ENCODE results near the gene RENBP.

RENBP gene

DNA sequence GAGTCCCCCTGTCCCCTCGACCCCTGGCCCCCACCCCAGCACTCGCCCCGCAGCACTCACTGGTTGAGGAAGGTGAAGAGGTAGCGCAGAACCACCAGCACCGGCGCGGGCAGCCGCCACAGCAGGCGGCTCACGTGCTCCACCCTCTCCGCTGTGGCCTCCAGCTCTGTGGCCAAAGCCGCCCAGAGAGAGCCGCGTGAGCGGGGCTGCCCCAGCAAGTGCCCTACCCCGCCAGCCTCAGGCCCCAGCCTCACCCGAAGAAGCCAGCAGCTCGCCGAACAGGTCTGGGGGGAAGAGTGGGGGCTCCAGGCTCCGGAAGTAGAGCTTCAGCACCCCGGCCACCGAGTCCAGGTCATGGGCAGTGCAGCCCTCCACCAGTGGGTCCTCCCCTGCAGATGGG is 34.0 kb downstream of the RENBP start:
- no peak for TF ChIP-seq ZBTB7A (IDR thresholded peaks at IDR 0.05; ENCODE audit: low read depth)
- TF ChIP-seq, protein P1, sequence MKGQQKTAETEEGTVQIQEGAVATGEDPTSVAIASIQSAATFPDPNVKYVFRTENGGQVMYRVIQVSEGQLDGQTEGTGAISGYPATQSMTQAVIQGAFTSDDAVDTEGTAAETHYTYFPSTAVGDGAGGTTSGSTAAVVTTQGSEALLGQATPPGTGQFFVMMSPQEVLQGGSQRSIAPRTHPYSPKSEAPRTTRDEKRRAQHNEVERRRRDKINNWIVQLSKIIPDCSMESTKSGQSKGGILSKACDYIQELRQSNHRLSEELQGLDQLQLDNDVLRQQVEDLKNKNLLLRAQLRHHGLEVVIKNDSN (IDR thresholded peaks at IDR 0.05) = peak; percentile 22; the same call in 1 of the 2 replicates

DNA sequence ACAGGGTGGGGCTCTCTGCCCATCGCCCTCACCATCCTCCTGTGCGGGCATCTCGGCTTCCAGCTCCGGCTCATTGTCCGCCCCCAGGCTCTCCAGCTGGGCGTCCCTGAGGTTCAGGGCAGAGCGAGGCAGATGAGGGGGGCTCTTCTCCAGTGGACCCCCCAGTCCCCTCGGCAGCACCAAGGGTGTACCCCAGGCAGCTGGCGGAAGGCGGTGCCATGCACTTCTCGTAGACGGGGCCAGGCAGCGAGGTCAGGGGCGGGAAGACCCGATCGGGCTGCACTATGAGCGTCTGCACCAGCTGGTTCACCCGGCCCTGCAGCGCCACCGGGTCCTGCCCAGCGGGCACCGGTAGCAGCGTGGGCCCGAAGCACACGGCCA is 34.5 kb downstream of the RENBP start:
- TF ChIP-seq, protein P2, sequence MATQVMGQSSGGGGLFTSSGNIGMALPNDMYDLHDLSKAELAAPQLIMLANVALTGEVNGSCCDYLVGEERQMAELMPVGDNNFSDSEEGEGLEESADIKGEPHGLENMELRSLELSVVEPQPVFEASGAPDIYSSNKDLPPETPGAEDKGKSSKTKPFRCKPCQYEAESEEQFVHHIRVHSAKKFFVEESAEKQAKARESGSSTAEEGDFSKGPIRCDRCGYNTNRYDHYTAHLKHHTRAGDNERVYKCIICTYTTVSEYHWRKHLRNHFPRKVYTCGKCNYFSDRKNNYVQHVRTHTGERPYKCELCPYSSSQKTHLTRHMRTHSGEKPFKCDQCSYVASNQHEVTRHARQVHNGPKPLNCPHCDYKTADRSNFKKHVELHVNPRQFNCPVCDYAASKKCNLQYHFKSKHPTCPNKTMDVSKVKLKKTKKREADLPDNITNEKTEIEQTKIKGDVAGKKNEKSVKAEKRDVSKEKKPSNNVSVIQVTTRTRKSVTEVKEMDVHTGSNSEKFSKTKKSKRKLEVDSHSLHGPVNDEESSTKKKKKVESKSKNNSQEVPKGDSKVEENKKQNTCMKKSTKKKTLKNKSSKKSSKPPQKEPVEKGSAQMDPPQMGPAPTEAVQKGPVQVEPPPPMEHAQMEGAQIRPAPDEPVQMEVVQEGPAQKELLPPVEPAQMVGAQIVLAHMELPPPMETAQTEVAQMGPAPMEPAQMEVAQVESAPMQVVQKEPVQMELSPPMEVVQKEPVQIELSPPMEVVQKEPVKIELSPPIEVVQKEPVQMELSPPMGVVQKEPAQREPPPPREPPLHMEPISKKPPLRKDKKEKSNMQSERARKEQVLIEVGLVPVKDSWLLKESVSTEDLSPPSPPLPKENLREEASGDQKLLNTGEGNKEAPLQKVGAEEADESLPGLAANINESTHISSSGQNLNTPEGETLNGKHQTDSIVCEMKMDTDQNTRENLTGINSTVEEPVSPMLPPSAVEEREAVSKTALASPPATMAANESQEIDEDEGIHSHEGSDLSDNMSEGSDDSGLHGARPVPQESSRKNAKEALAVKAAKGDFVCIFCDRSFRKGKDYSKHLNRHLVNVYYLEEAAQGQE (IDR thresholded peaks at IDR 0.05; ENCODE audit: low read depth) = no peak
- no peak for TF ChIP-seq NFIC (IDR thresholded peaks at IDR 0.05)
- no peak for TF ChIP-seq FOXM1 (IDR thresholded peaks at IDR 0.05; ENCODE audit: borderline replicate concordance, low read depth)
- TF ChIP-seq YY1 (IDR thresholded peaks at IDR 0.05; ENCODE audit: low read depth) = no peak
- no peak for TF ChIP-seq RAD21 (IDR thresholded peaks at IDR 0.05; ENCODE audit: low read depth)
- no peak for TF ChIP-seq EP300 (IDR thresholded peaks at IDR 0.05; ENCODE audit: borderline replicate concordance)
- no peak for TF ChIP-seq CREB1 (IDR thresholded peaks at IDR 0.05; ENCODE audit: low read depth)
- no peak for TF ChIP-seq TCF12 (IDR thresholded peaks at IDR 0.05; ENCODE audit: low read depth)
- TF ChIP-seq, protein P3, sequence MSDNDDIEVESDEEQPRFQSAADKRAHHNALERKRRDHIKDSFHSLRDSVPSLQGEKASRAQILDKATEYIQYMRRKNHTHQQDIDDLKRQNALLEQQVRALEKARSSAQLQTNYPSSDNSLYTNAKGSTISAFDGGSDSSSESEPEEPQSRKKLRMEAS (IDR thresholded peaks at IDR 0.05) = no peak
- no peak for TF ChIP-seq CEBPB (IDR thresholded peaks at IDR 0.05)

DNA sequence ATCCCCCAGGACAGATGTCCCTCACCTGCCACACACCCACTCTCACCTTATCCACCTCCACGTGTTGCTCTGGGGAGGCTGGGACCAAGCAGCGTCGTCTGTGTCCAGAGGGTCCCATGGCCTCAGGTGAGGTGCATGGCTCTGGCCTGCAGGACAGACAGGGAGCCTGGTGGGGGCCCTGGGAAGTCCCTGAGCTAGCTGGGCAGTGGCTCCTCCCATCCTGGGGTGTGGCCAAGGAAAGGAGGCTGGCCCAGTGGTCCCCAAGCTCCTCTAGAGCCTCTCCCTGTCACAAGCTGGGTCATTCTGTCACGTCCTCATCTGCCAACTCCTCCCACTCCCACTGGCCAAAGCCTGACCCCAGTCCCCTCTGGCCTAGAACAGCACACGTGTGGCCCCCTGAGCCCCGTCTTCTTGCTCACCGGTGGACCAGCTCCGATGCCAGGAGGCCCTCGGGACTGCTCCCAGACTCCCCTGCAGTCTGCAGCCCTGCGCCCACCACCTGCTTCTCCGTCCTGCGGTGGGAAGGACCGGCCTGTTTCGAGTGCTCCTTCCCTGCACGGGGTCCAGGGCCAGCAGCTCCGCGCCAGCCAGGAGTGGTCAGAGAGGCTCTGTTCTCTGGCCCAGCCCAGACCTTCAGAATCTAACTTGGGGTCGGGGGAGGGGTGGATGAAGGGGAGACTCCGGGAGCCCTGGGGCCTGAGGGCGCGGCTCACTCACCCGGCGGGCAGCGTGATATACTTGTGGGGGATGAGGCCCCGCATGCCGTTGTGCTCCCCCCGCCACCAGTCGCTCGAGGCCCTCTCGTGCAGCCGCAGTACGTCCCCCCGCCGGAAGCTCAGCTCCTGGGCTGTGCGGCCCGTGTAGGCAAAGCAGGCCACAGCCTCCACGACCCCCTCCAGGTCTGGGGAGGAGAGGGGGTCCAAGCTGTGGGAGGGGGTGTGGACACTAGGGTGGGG is 35.1 kb downstream of the RENBP start:
- TF ChIP-seq TEAD4 (IDR thresholded peaks at IDR 0.05) (no peak), EP300 (IDR thresholded peaks at IDR 0.05; ENCODE audit: borderline replicate concordance) (no peak), YY1 (IDR thresholded peaks at IDR 0.05; ENCODE audit: low read depth) (no peak), CREB1 (IDR thresholded peaks at IDR 0.05; ENCODE audit: low read depth) (no peak), CEBPB (IDR thresholded peaks at IDR 0.05) (no peak), ZBTB7A (IDR thresholded peaks at IDR 0.05; ENCODE audit: low read depth) (no peak), FOXM1 (IDR thresholded peaks at IDR 0.05; ENCODE audit: borderline replicate concordance, low read depth) (no peak), EGR1 (IDR thresholded peaks at IDR 0.05) (no peak), TCF12 (IDR thresholded peaks at IDR 0.05; ENCODE audit: low read depth) (no peak), NFIC (IDR thresholded peaks at IDR 0.05) (no peak), RAD21 (IDR thresholded peaks at IDR 0.05; ENCODE audit: low read depth) (no peak)
- TF ChIP-seq, protein P1 (IDR thresholded peaks at IDR 0.05) = no peak
- TF ChIP-seq, protein P3 (IDR thresholded peaks at IDR 0.05) = no peak

DNA sequence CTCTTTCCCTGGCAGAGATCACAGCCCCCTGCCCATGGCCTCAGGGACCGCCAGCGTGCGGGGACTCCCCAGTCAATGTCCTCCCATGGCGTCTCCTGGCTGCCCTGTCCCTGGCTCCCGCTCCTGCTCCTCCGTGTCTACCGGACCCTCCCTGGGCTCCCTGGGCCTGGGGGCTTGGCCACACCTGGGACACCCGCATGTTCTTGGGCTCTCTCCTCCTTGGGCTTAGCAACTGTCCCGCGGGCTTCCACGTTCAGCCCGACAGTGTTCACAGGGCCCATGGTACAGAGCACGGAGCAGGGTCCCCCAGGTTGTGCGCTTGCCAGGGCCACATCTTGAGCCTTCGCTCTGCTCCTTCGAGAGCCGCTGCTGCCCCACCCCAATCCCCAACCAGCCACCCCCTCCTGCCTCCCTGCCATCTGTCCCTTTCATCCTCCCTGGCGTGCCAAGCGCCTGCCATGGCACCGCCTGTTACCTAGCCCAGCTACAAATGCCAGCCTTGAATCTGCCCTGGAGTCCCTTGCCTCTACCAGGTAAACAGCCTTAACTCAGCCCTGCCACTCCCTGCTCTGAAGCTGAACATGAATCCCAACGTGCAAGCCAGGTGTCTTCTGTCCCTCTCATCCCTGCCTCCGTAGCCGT is 36.1 kb downstream of the RENBP start:
- TF ChIP-seq, protein P1 (IDR thresholded peaks at IDR 0.05) = no peak
- TF ChIP-seq, protein P2 (IDR thresholded peaks at IDR 0.05; ENCODE audit: low read depth) = no peak
- TF ChIP-seq TCF12 (IDR thresholded peaks at IDR 0.05; ENCODE audit: low read depth) (no peak), EP300 (IDR thresholded peaks at IDR 0.05; ENCODE audit: borderline replicate concordance) (no peak), FOXM1 (IDR thresholded peaks at IDR 0.05; ENCODE audit: borderline replicate concordance, low read depth) (no peak), EGR1 (IDR thresholded peaks at IDR 0.05) (no peak), TEAD4 (IDR thresholded peaks at IDR 0.05) (no peak), RAD21 (IDR thresholded peaks at IDR 0.05; ENCODE audit: low read depth) (no peak), CREB1 (IDR thresholded peaks at IDR 0.05; ENCODE audit: low read depth) (no peak), YY1 (IDR thresholded peaks at IDR 0.05; ENCODE audit: low read depth) (no peak), ZBTB7A (IDR thresholded peaks at IDR 0.05; ENCODE audit: low read depth) (no peak)
- TF ChIP-seq, protein P3 (IDR thresholded peaks at IDR 0.05) = no peak

DNA sequence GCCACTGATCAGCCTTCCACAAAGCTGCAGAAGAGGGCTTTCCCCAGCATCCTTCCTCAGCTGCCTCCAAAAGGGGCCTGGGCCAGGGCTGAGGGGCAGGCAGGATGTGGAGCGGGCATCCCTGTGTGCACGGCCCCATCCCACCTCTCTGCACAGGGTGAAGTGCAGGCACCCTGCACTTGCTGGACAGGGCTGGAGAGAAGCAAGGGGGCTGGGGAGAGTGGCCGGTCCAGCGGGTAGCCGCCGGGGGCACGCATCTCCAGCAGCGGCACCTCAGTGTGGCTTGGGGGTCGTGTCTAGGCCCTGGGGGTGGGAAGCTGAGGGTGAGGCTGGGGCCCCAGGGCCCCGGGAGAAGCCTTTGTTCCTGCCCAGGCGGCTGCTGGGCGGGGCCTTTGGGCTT is 37.0 kb downstream of the RENBP start:
- TF ChIP-seq TEAD4 (IDR thresholded peaks at IDR 0.05) (no peak), NFIC (IDR thresholded peaks at IDR 0.05) (no peak), ZBTB7A (IDR thresholded peaks at IDR 0.05; ENCODE audit: low read depth) (no peak), RAD21 (IDR thresholded peaks at IDR 0.05; ENCODE audit: low read depth) (no peak), EGR1 (IDR thresholded peaks at IDR 0.05) (no peak), YY1 (IDR thresholded peaks at IDR 0.05; ENCODE audit: low read depth) (no peak), TAF1 (IDR thresholded peaks at IDR 0.05; ENCODE audit: low read depth) (no peak), TCF12 (IDR thresholded peaks at IDR 0.05; ENCODE audit: low read depth) (no peak), EP300 (IDR thresholded peaks at IDR 0.05; ENCODE audit: borderline replicate concordance) (no peak), CREB1 (IDR thresholded peaks at IDR 0.05; ENCODE audit: low read depth) (no peak), CEBPB (IDR thresholded peaks at IDR 0.05) (no peak), FOXM1 (IDR thresholded peaks at IDR 0.05; ENCODE audit: borderline replicate concordance, low read depth) (no peak)
- TF ChIP-seq, protein P3 (IDR thresholded peaks at IDR 0.05) = no peak
- TF ChIP-seq, protein P1 (IDR thresholded peaks at IDR 0.05) = no peak
- TF ChIP-seq, protein P2 (IDR thresholded peaks at IDR 0.05; ENCODE audit: low read depth) = no peak

Measured in Ishikawa (cell line).